DMS53 (cell line): ENCODE results near the gene WDR93.
A peak's percentile ranks its signal among the peaks of the same experiment; 100 is the strongest.

Source experiments
- DNase-seq: peaks from one replicate; lab custom pipeline; 2025; lab: John Stamatoyannopoulos, UW

Gene WDR93

GRCh38 chr15:89662893-89663626 is 27.6 kb upstream of the WDR93 start:
- DNase-seq, result no peak

GRCh38 chr15:89664441-89665350 is 25.9 kb upstream of the WDR93 start:
- DNase-seq, result peak; percentile 76

- peak; percentile 71 for DNase-seq
Measured at GRCh38 chr15:89665449-89666181, 25.0 kb upstream of the WDR93 start.

GRCh38 chr15:89666184-89666857 is 24.3 kb upstream of the WDR93 start:
- DNase-seq, result peak; percentile 22

GRCh38 chr15:89666858-89667705 is 23.5 kb upstream of the WDR93 start:
- DNase-seq, result no peak

- no peak for DNase-seq
Measured at GRCh38 chr15:89667706-89667960, 23.0 kb upstream of the WDR93 start.

GRCh38 chr15:89668171-89668570 is 22.4 kb upstream of the WDR93 start:
- DNase-seq, result no peak

GRCh38 chr15:89669309-89669865 is 21.2 kb upstream of the WDR93 start:
- no peak for DNase-seq

- DNase-seq, result no peak
Measured at GRCh38 chr15:89669941-89670340, 20.7 kb upstream of the WDR93 start.

- DNase-seq, result no peak
Measured at GRCh38 chr15:89670971-89671560, 19.5 kb upstream of the WDR93 start.

- no peak for DNase-seq
Measured at GRCh38 chr15:89671687-89672086, 18.9 kb upstream of the WDR93 start.

- DNase-seq, result no peak
Measured at GRCh38 chr15:89672221-89673164, 18.1 kb upstream of the WDR93 start.

GRCh38 chr15:89673165-89673512 is 17.5 kb upstream of the WDR93 start:
- DNase-seq, result peak; percentile 60

- no peak for DNase-seq
Measured at GRCh38 chr15:89674526-89674925, 16.1 kb upstream of the WDR93 start.

- no peak for DNase-seq
Measured at GRCh38 chr15:89675606-89676005, 15.0 kb upstream of the WDR93 start.

GRCh38 chr15:89677381-89677780 is 13.2 kb upstream of the WDR93 start:
- no peak for DNase-seq

GRCh38 chr15:89679212-89679611 is 11.4 kb upstream of the WDR93 start, which contains the start of gene PLIN1:
Gene PLIN1, minus strand, starts transcription at chr15:89679367. Its CDS starts 1,878 bp downstream, at chr15:89677489.
- DNase-seq, result no peak

GRCh38 chr15:89680282-89680873 is 10.2 kb upstream of the WDR93 start:
- DNase-seq, result no peak

GRCh38 chr15:89681146-89681545 is 9.5 kb upstream of the WDR93 start:
- no peak for DNase-seq
